CD14-positive monocyte (primary cell): ENCODE results near the gene MYZAP. TPM values are rescaled to one million over a fixed set of nuclear protein-coding genes. Genes with fewer than 3 reads are reported as not detected.

Source experiments
- DNase-seq, 3 donors: peaks; one replicate each; pipeline ENCODE4 v3.0.0-alpha.2; 2011 to 2022
- H2AFZ ChIP-seq: 2 replicates; pipeline ENCODE4 v1.6.0; 2012; ENCODE audit warnings: mild to moderate bottlenecking, low read depth, low read length, inconsistent platforms; ENCODE audit not compliant: insufficient read depth, poor library complexity, severe bottlenecking
- H3K27ac ChIP-seq, 2 donors: 1 replicate in 1 of 2; 2 replicates in 1 of 2; pipeline ENCODE4 v1.5.1; 2012 to 2013; ENCODE audit warnings: low read length in 2 of 2, control low read depth in 1 of 2, inconsistent platforms in 1 of 2, low read depth in 1 of 2, mild to moderate bottlenecking in 1 of 2
- H3K27me3 ChIP-seq, 2 donors: one replicate each; pipeline versions ENCODE4 v1.6.0 to v1.6.1; 2011 to 2013; ENCODE audit warnings: low read length in 2 of 2; ENCODE audit not compliant: control insufficient read depth in 2 of 2, insufficient read depth in 2 of 2
- H3K36me3 ChIP-seq, 2 donors: replicated peaks in 1 of 2; 1 replicate in 1 of 2; 2 replicates in 1 of 2; pipeline versions ENCODE4 v1.5.1 to v1.6.1; 2012 to 2013; ENCODE audit warnings: low read length in 2 of 2, control low read depth in 1 of 2, inconsistent platforms in 1 of 2, mild to moderate bottlenecking in 1 of 2; ENCODE audit not compliant: insufficient read depth in 2 of 2, control insufficient read depth in 1 of 2
- H3K4me1 ChIP-seq, 2 donors: 1 replicate in 1 of 2; 2 replicates in 1 of 2; pipeline versions ENCODE4 v1.5.1 to v1.6.1; 2012 to 2013; ENCODE audit warnings: low read length in 2 of 2, control low read depth in 1 of 2, inconsistent platforms in 1 of 2, mild to moderate bottlenecking in 1 of 2, moderate library complexity in 1 of 2; ENCODE audit not compliant: insufficient read depth in 2 of 2, control insufficient read depth in 1 of 2
- H3K4me2 ChIP-seq: replicated peaks from 2 replicates; pipeline ENCODE3; 2012; ENCODE audit warnings: low read length, moderate library complexity, mild to moderate bottlenecking; ENCODE audit not compliant: poor library complexity, severe bottlenecking; ENCODE audit errors: extremely low read depth
- H3K4me3 ChIP-seq, 3 experiments: fragments of 200-600 bp in 1 of 3; sonication (generic) in 1 of 3; replicated peaks in 1 of 3; 1 replicate in 2 of 3; 2 replicates in 1 of 3; pipeline ENCODE4 v1.5.1; 2011 to 2013; ENCODE audit warnings: low read length in 3 of 3, mild to moderate bottlenecking in 3 of 3, control low read depth in 2 of 3, low read depth in 2 of 3, inconsistent platforms in 1 of 3, moderate library complexity in 1 of 3
- H3K79me2 ChIP-seq: 2 replicates; pipeline ENCODE4 v1.6.0; 2012; ENCODE audit warnings: mild to moderate bottlenecking, control low read depth, inconsistent platforms, low read length, moderate library complexity; ENCODE audit not compliant: insufficient read depth
- H3K9ac ChIP-seq: 2 replicates; pipeline ENCODE4 v1.6.0; 2017; ENCODE audit warnings: low read length, mild to moderate bottlenecking; ENCODE audit not compliant: insufficient read depth, poor library complexity, severe bottlenecking
- H3K9me3 ChIP-seq, 2 donors: replicated peaks in 1 of 2; 1 replicate in 1 of 2; 2 replicates in 1 of 2; pipeline versions ENCODE4 v1.5.1 to v1.6.1; 2012 to 2013; ENCODE audit warnings: low read length in 2 of 2, control low read depth in 1 of 2; ENCODE audit not compliant: control insufficient read depth in 1 of 2, insufficient read depth in 1 of 2
- H4K20me1 ChIP-seq: 2 replicates; pipeline ENCODE4 v1.6.0; 2012; ENCODE audit warnings: mild to moderate bottlenecking, low read length, control low read depth, moderate library complexity; ENCODE audit not compliant: insufficient read depth
- H3K27ac Mint-ChIP-seq, 7 donors: one replicate each; pipeline ENCODE4 v1.8.0; 2020; ENCODE audit warnings: mild to moderate bottlenecking in 7 of 7, mixed read lengths in 7 of 7, moderate library complexity in 6 of 7, inconsistent platforms in 2 of 7
- H3K27me3 Mint-ChIP-seq, 3 donors: one replicate each; pipeline ENCODE4 v1.8.0; 2021 to 2022; ENCODE audit warnings: low read depth in 3 of 3, mild to moderate bottlenecking in 3 of 3, mixed read lengths in 3 of 3, moderate library complexity in 3 of 3, inconsistent platforms in 1 of 3
- H3K36me3 Mint-ChIP-seq, 2 donors: one replicate each; pipeline ENCODE4 v1.8.0; 2020; ENCODE audit warnings: mixed read lengths in 2 of 2, inconsistent platforms in 1 of 2, mild to moderate bottlenecking in 1 of 2
- H3K4me1 Mint-ChIP-seq: one replicate; pipeline ENCODE4 v1.8.0; 2020; ENCODE audit warnings: mild to moderate bottlenecking, mixed read lengths
- H3K4me3 Mint-ChIP-seq, 2 donors: one replicate each; pipeline ENCODE4 v1.8.0; 2020; ENCODE audit warnings: mild to moderate bottlenecking in 2 of 2, mixed read lengths in 2 of 2, moderate library complexity in 1 of 2
- H3K9me3 Mint-ChIP-seq, 7 donors: one replicate each; pipeline ENCODE4 v1.8.0; 2020 to 2022; ENCODE audit warnings: mixed read lengths in 7 of 7, mild to moderate bottlenecking in 6 of 7, moderate library complexity in 6 of 7, inconsistent platforms in 2 of 7
- CTCF ChIP-seq: fragments of 200-600 bp; IDR thresholded peaks from one replicate; pipeline ENCODE4 v1.8.0; 2022; ENCODE audit warnings: antibody characterized with exemption, mild to moderate bottlenecking
- WGBS: methylation state at CpG from one replicate; pipeline ENCODE4 v1.1.5; 2013; ENCODE audit warnings: missing lambda C conversion rate; ENCODE audit not compliant: insufficient coverage; 5-methylcytosine and 5-hydroxymethylcytosine counted together
- intact Hi-C, 2 donors: fragments of 100-400 bp; cut with micrococcal nuclease; formaldehyde crosslinking; loops; one replicate each; pipeline versions ENCODE4 v1.15.0 to v1.15.1; 2023
- polyA plus RNA-seq, 3 donors: library from polyadenylated mRNA; depleted of rRNA in 1 of 3; unstranded in 2 of 3; stranded (reverse) in 1 of 3; fragments of 300-500 nt in 2 of 3; fragments of >200 nt in 1 of 3; fragmentation: Illumina TruSeq in 2 of 3; gene quantifications; 1 replicate in 2 of 3; 2 replicates in 1 of 3; pipeline ENCODE4 v1.2.3, GENCODE V29; 2012 to 2021

MYZAP gene
- polyA plus RNA-seq, 3 donors = 0.12 to 0.13 TPM; not detected in 1

GRCh38 chr15:57676585-57676984, 84.9 kb downstream of the MYZAP start:
- Histone ChIP-seq H3K79me2 (no peaks in the 10 kb centered on the region), H3K4me1 (no peaks in the 10 kb centered on the region), H3K27me3 (no peaks in the 10 kb centered on the region), H3K9me3 (no peaks in the 10 kb centered on the region), H3K36me3 (no peaks in the 10 kb centered on the region), H4K20me1 (no peaks in the 10 kb centered on the region), H3K9ac (no peak overlapping the region), H3K27ac (no peak overlapping the region), H2AFZ (no peak overlapping the region), H3K4me3 (no peak overlapping the region), H3K4me2 (no peak overlapping the region)
- peaks cover 6 to 9% (median 6%) of the 10 kb centered on the region in 3 donors for H3K27me3 Mint-ChIP-seq
- H3K9me3 Mint-ChIP-seq = no peaks in the 10 kb centered on the region
- WGBS = 92% methylated on average over 3 of the region's 5 CpGs
- no peak overlapping the region for H3K4me3 Mint-ChIP-seq
- intact Hi-C loops = no loop called here
- H3K36me3 Mint-ChIP-seq = no peaks in the 10 kb centered on the region
- no peak for TF ChIP-seq CTCF
- H3K27ac Mint-ChIP-seq = no peak overlapping the region
- no peak for DNase-seq
- H3K4me1 Mint-ChIP-seq = peaks cover 3% of the 10 kb centered on the region

GRCh38 chr15:57677204-57677603, 85.5 kb downstream of the MYZAP start:
- H3K36me3 ChIP-seq = no peaks in the 10 kb centered on the region
- H3K4me1 Mint-ChIP-seq = peaks cover 3% of the 10 kb centered on the region
- TF ChIP-seq CTCF = no peak
- H3K4me3 Mint-ChIP-seq = no peak overlapping the region
- intact Hi-C loops = no loop called here
- H3K4me3 ChIP-seq = no peak overlapping the region
- H3K27ac Mint-ChIP-seq = no peak overlapping the region
- no peaks in the 10 kb centered on the region for H3K79me2 ChIP-seq
- DNase-seq = no peak
- no peak overlapping the region for H2AFZ ChIP-seq
- H3K9me3 Mint-ChIP-seq = no peaks in the 10 kb centered on the region
- no peaks in the 10 kb centered on the region for H3K9me3 ChIP-seq
- H3K4me2 ChIP-seq = no peak overlapping the region
- no peaks in the 10 kb centered on the region for H3K27me3 ChIP-seq
- H3K27ac ChIP-seq = no peak overlapping the region
- H3K36me3 Mint-ChIP-seq = no peaks in the 10 kb centered on the region
- H3K9ac ChIP-seq = no peak overlapping the region
- no peaks in the 10 kb centered on the region for H4K20me1 ChIP-seq
- 100% methylated on average over 1 of the region's 3 CpGs for WGBS
- no peaks in the 10 kb centered on the region for H3K4me1 ChIP-seq
- peaks cover 5 to 7% (median 6%) of the 10 kb centered on the region in 3 donors for H3K27me3 Mint-ChIP-seq
